Vagina (tissue), 2 donors: Measurements from ENCODE around the gene SCN5A.

Source experiments
- CTCF ChIP-seq, 3 experiments: fragments of 450-650 bp in 2 of 3; fragments of 200-600 bp in 1 of 3; sonication (generic) in 1 of 3; IDR thresholded peaks; one replicate each; pipeline ENCODE4 v1.5.1; 2017 to 2019; ENCODE audit warnings: antibody characterized with exemption in 3 of 3, mild to moderate bottlenecking in 2 of 3, moderate library complexity in 2 of 3
- POLR2A ChIP-seq, 2 donors: fragments of 450-650 bp; IDR thresholded peaks; one replicate each; pipeline ENCODE4 v1.6.1; 2017; ENCODE audit warnings: antibody characterized with exemption in 2 of 2, mild to moderate bottlenecking in 2 of 2, moderate library complexity in 2 of 2

GRCh38 chr3:38626171-38626570 is 23.3 kb downstream of the SCN5A start:
- TF ChIP-seq CTCF (IDR thresholded peaks at IDR 0.05) (no peak), POLR2A (IDR thresholded peaks at IDR 0.05) (no peak)
